Thoracic aorta (tissue), 2 donors: ENCODE data around the gene SRSF4. TPM values are rescaled to one million over a fixed set of nuclear protein-coding genes. Genes with fewer than 3 reads are reported as not detected.

Experiments
- ATAC-seq: fragments of 150-250 bp; one replicate; pipeline ENCODE4 v1.8.0; 2017; ENCODE audit warnings: low read depth; ENCODE audit not compliant: insufficient number of reproducible peaks, low FRiP score
- DNase-seq: peaks from one replicate; pipeline ENCODE4 v3.0.0-alpha.2; 2020; ENCODE audit warnings: low spot score
- H3K27ac ChIP-seq, 2 donors: fragments of 200-600 bp; sonication (generic); 1 replicate in 1 of 2; 2 replicates in 1 of 2; pipeline ENCODE4 v1.5.1; 2016; ENCODE audit warnings: mild to moderate bottlenecking in 2 of 2, moderate library complexity in 2 of 2
- H3K27me3 ChIP-seq: fragments of 200-600 bp; sonication (generic); replicated peaks from 2 replicates; pipeline ENCODE4 v1.6.0; 2016; ENCODE audit warnings: mild to moderate bottlenecking; ENCODE audit not compliant: insufficient read depth
- H3K36me3 ChIP-seq: fragments of 200-600 bp; sonication (generic); one replicate; pipeline ENCODE4 v1.5.1; 2016
- H3K4me1 ChIP-seq, 2 donors: fragments of 200-600 bp; sonication (generic); 1 replicate in 1 of 2; 2 replicates in 1 of 2; pipeline versions ENCODE4 v1.5.1 to v1.6.0; 2016; ENCODE audit warnings: low read depth in 2 of 2, mild to moderate bottlenecking in 1 of 2; ENCODE audit not compliant: control insufficient read depth in 1 of 2
- H3K4me3 ChIP-seq: fragments of 200-600 bp; sonication (generic); 2 replicates; pipeline ENCODE4 v1.5.1; 2016; ENCODE audit warnings: mild to moderate bottlenecking
- H3K9me3 ChIP-seq: fragments of 200-600 bp; sonication (generic); 2 replicates; pipeline ENCODE4 v1.5.1; 2016
- total RNA-seq, 2 donors: library from RNA; depleted of rRNA; stranded (reverse); fragments of >200 nt; gene quantifications; one replicate each; pipeline versions ENCODE4 v1.1.0 to v1.2.3, GENCODE V29; 2016
- TF ChIP-seq, protein P1 (sequence below): fragments of 200-600 bp; sonication (generic); IDR thresholded peaks from one replicate; pipeline ENCODE4 v1.5.1; 2019; ENCODE audit warnings: antibody characterized with exemption

Gene SRSF4
- total RNA-seq, 2 donors from 2014 or later: 52.5 to 96.4 TPM

DNA sequence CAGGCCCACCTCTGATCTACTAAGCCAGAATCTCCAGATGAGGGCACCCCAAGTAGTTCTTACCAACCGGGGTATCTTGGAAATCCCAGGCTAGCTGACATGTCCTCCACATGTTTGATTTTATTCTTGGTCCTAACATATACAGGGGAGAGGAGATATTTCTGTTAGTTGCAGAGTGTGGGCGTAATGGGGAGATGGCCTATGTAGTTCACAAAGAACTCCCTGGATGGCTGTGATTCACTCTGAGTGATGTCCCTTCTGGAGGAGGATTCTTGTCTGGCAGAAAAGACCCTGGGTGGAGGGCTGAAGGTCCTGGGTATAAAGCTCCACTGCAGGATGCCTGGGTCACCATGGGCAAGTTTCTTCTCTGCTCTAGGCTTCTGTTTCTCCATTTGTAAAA lies 35.9 kb upstream of the SRSF4 start:
- Histone ChIP-seq H3K27me3 (no peaks in the 10 kb centered on the region), H3K4me3 (no peak overlapping the region), H3K27ac (no peak overlapping the region), H3K4me1 (no peaks in the 10 kb centered on the region), H3K36me3 (no peaks in the 10 kb centered on the region), H3K9me3 (no peaks in the 10 kb centered on the region)
- ATAC-seq (no peak), DNase-seq (no peak)
- TF ChIP-seq, protein P1, sequence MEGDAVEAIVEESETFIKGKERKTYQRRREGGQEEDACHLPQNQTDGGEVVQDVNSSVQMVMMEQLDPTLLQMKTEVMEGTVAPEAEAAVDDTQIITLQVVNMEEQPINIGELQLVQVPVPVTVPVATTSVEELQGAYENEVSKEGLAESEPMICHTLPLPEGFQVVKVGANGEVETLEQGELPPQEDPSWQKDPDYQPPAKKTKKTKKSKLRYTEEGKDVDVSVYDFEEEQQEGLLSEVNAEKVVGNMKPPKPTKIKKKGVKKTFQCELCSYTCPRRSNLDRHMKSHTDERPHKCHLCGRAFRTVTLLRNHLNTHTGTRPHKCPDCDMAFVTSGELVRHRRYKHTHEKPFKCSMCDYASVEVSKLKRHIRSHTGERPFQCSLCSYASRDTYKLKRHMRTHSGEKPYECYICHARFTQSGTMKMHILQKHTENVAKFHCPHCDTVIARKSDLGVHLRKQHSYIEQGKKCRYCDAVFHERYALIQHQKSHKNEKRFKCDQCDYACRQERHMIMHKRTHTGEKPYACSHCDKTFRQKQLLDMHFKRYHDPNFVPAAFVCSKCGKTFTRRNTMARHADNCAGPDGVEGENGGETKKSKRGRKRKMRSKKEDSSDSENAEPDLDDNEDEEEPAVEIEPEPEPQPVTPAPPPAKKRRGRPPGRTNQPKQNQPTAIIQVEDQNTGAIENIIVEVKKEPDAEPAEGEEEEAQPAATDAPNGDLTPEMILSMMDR: no peak

DNA sequence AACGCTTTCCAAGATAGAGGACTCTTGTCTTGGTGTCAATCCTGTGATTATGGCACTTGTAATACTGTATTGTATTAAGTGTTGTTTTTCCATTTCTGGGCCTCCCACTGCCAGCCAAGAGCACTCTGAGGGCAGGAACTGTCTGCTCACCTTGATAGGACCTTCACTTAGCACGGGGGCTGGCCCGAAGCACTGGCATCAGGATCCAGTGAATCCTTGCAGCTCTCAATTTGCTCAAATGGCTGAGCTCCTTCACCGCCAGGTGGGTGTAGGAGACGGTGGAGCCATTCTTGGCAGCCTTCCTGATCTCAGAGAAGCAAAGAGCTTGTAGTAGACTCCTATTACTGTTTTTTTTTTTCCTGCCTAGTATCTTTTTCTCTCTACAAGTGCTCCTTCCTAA lies 31.4 kb upstream of the SRSF4 start:
- Histone ChIP-seq H3K4me1 (no peaks in the 10 kb centered on the region), H3K27me3 (no peaks in the 10 kb centered on the region), H3K4me3 (no peak overlapping the region), H3K9me3 (no peaks in the 10 kb centered on the region), H3K27ac (no peak overlapping the region), H3K36me3 (no peaks in the 10 kb centered on the region)
- TF ChIP-seq, protein P1: no peak
- no peak for DNase-seq
- no peak for ATAC-seq

DNA sequence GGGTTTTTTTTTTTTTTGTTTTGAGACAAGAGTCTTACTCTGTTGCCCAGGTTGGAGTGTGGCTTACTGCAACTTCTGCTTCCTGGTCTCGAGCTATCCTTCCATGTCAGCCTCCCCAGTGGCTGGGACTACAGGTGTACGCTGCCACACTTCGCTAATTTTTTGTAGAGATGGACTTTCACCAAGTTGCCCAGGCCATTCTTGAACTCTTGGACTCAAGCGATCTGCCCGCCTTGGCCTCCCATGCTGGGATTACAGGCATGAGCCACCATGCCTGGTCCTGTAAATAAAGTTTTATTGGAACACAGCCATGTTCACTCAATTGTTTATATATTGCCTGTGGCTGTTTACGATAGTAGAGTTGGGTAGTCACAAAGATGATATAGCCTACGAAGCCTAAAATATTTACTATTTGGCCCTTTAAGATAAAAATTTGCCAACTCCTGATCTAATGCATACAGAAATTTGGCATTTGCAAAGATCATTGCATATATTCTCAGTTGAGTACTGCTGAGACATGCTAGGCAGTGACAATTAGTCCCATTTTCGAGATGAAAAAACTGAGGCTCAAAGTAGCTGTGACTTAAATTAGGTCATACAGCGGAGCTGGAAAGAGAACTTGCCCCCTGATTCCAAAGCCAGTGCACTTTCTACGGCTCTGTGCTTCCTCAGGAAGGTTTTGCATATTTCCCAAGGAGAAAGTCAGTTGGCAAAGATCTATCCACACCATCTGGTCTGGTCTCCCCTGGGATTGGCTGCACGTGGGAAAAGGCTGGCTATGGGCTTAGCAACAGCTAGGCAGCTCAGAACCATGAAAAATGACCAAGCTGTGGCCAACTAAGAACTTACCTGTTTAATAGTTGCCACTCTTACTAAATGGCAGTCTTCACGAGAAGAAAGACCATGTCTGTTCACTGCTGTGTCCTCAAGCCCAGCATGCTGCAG lies 29.7 kb upstream of the SRSF4 start:
- H3K27ac ChIP-seq: no peak overlapping the region
- no peak for ATAC-seq
- no peaks in the 10 kb centered on the region for H3K36me3 ChIP-seq
- H3K9me3 ChIP-seq: no peaks in the 10 kb centered on the region
- no peak for DNase-seq
- H3K4me3 ChIP-seq: no peak overlapping the region
- TF ChIP-seq, protein P1: no peak
- H3K4me1 ChIP-seq: peaks cover 0 to 5% of the 10 kb centered on the region in 2 donors
- H3K27me3 ChIP-seq: no peaks in the 10 kb centered on the region

DNA sequence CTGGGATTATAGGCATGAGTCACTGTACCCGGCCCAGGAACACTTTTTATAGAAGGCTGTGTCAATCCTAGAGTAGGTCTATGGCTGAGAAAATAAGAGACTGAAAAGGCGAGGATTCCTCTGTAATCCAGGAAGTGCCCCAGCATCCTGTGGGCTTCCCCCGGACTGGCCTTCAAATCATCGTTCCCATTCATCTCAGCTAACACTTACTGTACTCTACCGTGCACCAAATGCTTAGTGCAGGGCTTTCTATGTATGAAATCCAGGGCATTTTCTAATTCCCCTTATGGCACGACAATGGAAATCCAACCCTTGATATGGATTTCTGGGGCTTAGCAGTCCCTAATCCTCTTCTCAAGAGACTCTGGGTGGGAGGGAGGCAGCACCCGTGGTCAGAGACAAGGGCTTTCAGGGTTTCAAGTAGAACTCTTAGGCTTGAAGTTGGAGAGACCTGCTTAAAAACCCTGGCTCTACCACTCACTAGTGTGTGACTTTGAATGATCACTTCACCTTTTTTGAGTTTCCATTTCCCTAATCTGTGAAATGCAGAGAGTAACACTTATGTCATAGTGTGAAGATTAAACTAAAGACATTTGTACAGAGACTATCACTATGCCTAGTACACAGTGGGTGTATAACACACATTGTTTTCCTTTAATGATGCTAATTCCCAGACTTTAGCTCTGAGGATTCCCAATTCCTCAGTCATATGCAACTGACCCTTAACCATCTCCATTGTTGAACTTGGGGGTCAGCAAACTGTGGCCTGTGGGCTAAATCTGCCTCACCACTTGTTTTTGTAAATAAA lies 28.8 kb upstream of the SRSF4 start:
- TF ChIP-seq, protein P1: no peak
- ATAC-seq (no peak), DNase-seq (no peak)
- Histone ChIP-seq H3K27me3 (no peaks in the 10 kb centered on the region), H3K9me3 (no peaks in the 10 kb centered on the region), H3K4me1 (peaks cover 0 to 5% of the 10 kb centered on the region in 2 donors), H3K4me3 (no peak overlapping the region), H3K27ac (no peak overlapping the region), H3K36me3 (no peaks in the 10 kb centered on the region)

DNA sequence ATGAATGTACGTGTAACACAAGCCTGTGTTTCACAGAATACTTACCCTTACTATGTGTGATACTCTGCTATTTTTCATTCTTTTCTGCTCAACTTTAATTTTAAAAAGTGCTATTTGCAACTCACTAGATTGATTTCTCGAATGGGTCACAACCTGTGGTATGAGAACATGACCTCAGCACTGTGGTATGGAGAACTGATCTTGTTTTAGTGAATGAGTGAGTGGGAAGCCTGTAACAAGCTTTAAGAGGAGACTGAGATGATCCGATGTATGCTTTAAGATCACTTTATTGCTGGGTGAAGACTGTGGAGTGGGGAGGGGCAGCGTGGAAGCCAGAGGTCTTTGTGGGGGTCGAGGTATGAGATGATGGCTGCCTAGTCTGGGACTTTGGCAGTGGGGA lies 27.5 kb upstream of the SRSF4 start:
- no peak for DNase-seq
- no peak overlapping the region for H3K27ac ChIP-seq
- TF ChIP-seq, protein P1: no peak

More for the DNA sequence above, 27.5 kb upstream of the SRSF4 start:
- Histone ChIP-seq H3K27me3 (no peaks in the 10 kb centered on the region), H3K4me3 (no peak overlapping the region), H3K4me1 (peaks cover 0 to 5% of the 10 kb centered on the region in 2 donors), H3K36me3 (peaks cover 3% of the 10 kb centered on the region), H3K9me3 (no peaks in the 10 kb centered on the region)
- ATAC-seq: no peak
